K562 (cell line): ENCODE data around the gene FDX1. TPM values are rescaled to one million over a fixed set of nuclear protein-coding genes. Genes with fewer than 3 reads are reported as not detected.
A peak's percentile ranks its signal among the peaks of the same experiment; 100 is the strongest.

ENCODE experiments used
- CHAMP1 ChIP-seq: fragments of 450-650 bp; IDR thresholded peaks from 2 replicates; pipeline ENCODE4 v1.6.1; 2016; ENCODE audit warnings: mild to moderate bottlenecking
- DMBX1 ChIP-seq: fragments of 250-450 bp; sonication (Bioruptor Pico); IDR thresholded peaks from 2 replicates; pipeline ENCODE4 v1.8.0; 2022; ENCODE audit warnings: inconsistent platforms, mild to moderate bottlenecking, moderate library complexity, borderline replicate concordance
- EP300 ChIP-seq: IDR thresholded peaks from 2 replicates; pipeline ENCODE4 v1.6.1; 2012; ENCODE audit warnings: low read length, improper control_type of control experiment
- EP400 ChIP-seq: fragments of 450-650 bp; IDR thresholded peaks from 2 replicates; pipeline ENCODE4 v1.6.1; 2017; ENCODE audit warnings: antibody characterized with exemption, mild to moderate bottlenecking, moderate library complexity
- FOSL1 ChIP-seq: fragments of 200-800 bp; sonication (Bioruptor generic); conservative IDR thresholded peaks from 2 replicates; pipeline ENCODE4 v1.6.1; 2016; ENCODE audit warnings: missing genetic modification characterization, missing compliant biosample characterization
- KAT7 ChIP-seq: sonication (generic); formaldehyde crosslinking; IDR thresholded peaks from 2 replicates; pipeline ENCODE4 v1.8.0; 2022; ENCODE audit warnings: missing genetic modification reagents, mild to moderate bottlenecking, borderline replicate concordance
- LCOR ChIP-seq: sonication (generic); formaldehyde crosslinking; IDR thresholded peaks from 2 replicates; pipeline ENCODE4 v1.8.0; 2022; ENCODE audit warnings: mild to moderate bottlenecking, missing genetic modification reagents
- NR2F6 ChIP-seq: fragments of 450-650 bp; formaldehyde crosslinking; IDR thresholded peaks from 2 replicates; pipeline ENCODE4 v1.4.0; 2020; ENCODE audit warnings: mild to moderate bottlenecking
- PHF20 ChIP-seq: fragments of 450-650 bp; IDR thresholded peaks from 2 replicates; pipeline ENCODE4 v1.6.1; 2018; ENCODE audit not compliant: partially characterized antibody
- POLR2B ChIP-seq: fragments of 450-650 bp; IDR thresholded peaks from 2 replicates; pipeline ENCODE4 v1.6.1; 2018; ENCODE audit warnings: low read depth; ENCODE audit not compliant: partially characterized antibody
- PRMT5 ChIP-seq: sonication (generic); formaldehyde crosslinking; IDR thresholded peaks from 2 replicates; pipeline ENCODE4 v1.5.0; 2020; ENCODE audit warnings: missing genetic modification reagents
- SIN3A ChIP-seq, 2 experiments: fragments of 150-350 bp in 1 of 2; IDR thresholded peaks; 2 replicates each; pipeline ENCODE4 v1.6.1; 2011 to 2016; ENCODE audit warnings: borderline replicate concordance in 2 of 2, low read depth in 2 of 2, low read length in 2 of 2, mild to moderate bottlenecking in 2 of 2, moderate library complexity in 2 of 2; ENCODE audit not compliant: control insufficient read depth in 1 of 2
- SIN3B ChIP-seq: fragments of 450-650 bp; IDR thresholded peaks from 2 replicates; pipeline ENCODE4 v1.6.1; 2017; ENCODE audit warnings: low read depth, mild to moderate bottlenecking, moderate library complexity
- TCFL5 ChIP-seq: fragments of 250-450 bp; sonication (Bioruptor Pico); conservative IDR thresholded peaks from 2 replicates; pipeline ENCODE4 v1.6.1; 2021; ENCODE audit warnings: mild to moderate bottlenecking, moderate library complexity, matching md5 sums
- TRIM24 ChIP-seq, 2 experiments: fragments of 450-650 bp; IDR thresholded peaks; 2 replicates each; pipeline ENCODE4 v1.6.1; 2016
- TRIM28 ChIP-seq: fragments of 450-650 bp; IDR thresholded peaks from 2 replicates; pipeline ENCODE4 v1.6.1; 2017
- XRCC5 ChIP-seq: fragments of 200-400 bp; formaldehyde crosslinking; IDR thresholded peaks from 2 replicates; pipeline ENCODE4 v1.6.1; 2017; ENCODE audit warnings: low read depth, mild to moderate bottlenecking, low read length
- ZBTB34 ChIP-seq: fragments of 250-450 bp; sonication (Bioruptor Pico); IDR thresholded peaks from 2 replicates; pipeline ENCODE4 v1.8.0; 2021; ENCODE audit warnings: mild to moderate bottlenecking, moderate library complexity
- ZFPM2 ChIP-seq: fragments of 250-450 bp; sonication (Bioruptor Pico); IDR thresholded peaks from 2 replicates; pipeline ENCODE4 v1.5.1; 2022; ENCODE audit warnings: mild to moderate bottlenecking
- ZNF133 ChIP-seq: fragments of 250-450 bp; sonication (Bioruptor Pico); IDR thresholded peaks from 2 replicates; pipeline ENCODE4 v1.4.0; 2020; ENCODE audit warnings: mild to moderate bottlenecking
- polyA plus RNA-seq, 8 experiments: library from polyadenylated mRNA; depleted of rRNA in 4 of 8; stranded (reverse) in 5 of 8; unstranded in 3 of 8; fragments of >200 nt; fragmentation: Nextera tagmentation in 2 of 8; fragmentation: Illumina TruSeq in 1 of 8; extraction: Ambion mirVana in 2 of 8; extraction: Trizol in 1 of 8; gene quantifications; 2 replicates each; pipeline versions ENCODE4 v1.2.1 to v1.2.3, GENCODE V29; 2011 to 2014; ENCODE audit warnings: inconsistent platforms in 1 of 8, missing spikeins in 1 of 8
- total RNA-seq, 7 experiments: library from RNA; depleted of rRNA in 6 of 7; stranded (reverse); fragments of >200 nt in 6 of 7; fragmentation: Illumina TruSeq in 2 of 7; extraction: Trizol in 2 of 7; gene quantifications; 2 replicates each; pipeline versions ENCODE4 v1.2.1 to v1.2.3, GENCODE V29; 2011 to 2021; ENCODE audit warnings: low replicate concordance in 1 of 7
- TF ChIP-seq, protein P1 (sequence below): fragments of 450-650 bp; IDR thresholded peaks from 2 replicates; pipeline ENCODE4 v1.6.1; 2017; ENCODE audit warnings: antibody characterized with exemption, mild to moderate bottlenecking

FDX1 gene
- total and polyA plus RNA-seq, 9 of the 15 experiments (the other 6 are each of a cell fraction or from before 2014, with no cell fraction given), result 6.4 to 14.3 (median 11.4) TPM

GRCh38 chr11:110435780-110436717 lies 6.3 kb downstream of the FDX1 start (continued):
- TF ChIP-seq, protein P1, sequence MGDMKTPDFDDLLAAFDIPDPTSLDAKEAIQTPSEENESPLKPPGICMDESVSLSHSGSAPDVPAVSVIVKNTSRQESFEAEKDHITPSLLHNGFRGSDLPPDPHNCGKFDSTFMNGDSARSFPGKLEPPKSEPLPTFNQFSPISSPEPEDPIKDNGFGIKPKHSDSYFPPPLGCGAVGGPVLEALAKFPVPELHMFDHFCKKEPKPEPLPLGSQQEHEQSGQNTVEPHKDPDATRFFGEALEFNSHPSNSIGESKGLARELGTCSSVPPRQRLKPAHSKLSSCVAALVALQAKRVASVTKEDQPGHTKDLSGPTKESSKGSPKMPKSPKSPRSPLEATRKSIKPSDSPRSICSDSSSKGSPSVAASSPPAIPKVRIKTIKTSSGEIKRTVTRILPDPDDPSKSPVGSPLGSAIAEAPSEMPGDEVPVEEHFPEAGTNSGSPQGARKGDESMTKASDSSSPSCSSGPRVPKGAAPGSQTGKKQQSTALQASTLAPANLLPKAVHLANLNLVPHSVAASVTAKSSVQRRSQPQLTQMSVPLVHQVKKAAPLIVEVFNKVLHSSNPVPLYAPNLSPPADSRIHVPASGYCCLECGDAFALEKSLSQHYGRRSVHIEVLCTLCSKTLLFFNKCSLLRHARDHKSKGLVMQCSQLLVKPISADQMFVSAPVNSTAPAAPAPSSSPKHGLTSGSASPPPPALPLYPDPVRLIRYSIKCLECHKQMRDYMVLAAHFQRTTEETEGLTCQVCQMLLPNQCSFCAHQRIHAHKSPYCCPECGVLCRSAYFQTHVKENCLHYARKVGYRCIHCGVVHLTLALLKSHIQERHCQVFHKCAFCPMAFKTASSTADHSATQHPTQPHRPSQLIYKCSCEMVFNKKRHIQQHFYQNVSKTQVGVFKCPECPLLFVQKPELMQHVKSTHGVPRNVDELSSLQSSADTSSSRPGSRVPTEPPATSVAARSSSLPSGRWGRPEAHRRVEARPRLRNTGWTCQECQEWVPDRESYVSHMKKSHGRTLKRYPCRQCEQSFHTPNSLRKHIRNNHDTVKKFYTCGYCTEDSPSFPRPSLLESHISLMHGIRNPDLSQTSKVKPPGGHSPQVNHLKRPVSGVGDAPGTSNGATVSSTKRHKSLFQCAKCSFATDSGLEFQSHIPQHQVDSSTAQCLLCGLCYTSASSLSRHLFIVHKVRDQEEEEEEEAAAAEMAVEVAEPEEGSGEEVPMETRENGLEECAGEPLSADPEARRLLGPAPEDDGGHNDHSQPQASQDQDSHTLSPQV, result peak; percentile 61
- TF ChIP-seq FOSL1 (tag) (0 out of 2 replicates have a peak, but pooled peaks have one; percentile 3), ZFPM2 (CRISPR knock-in tag) (no peak), TCFL5 (CRISPR knock-in tag) (no peak), SIN3B (no peak), XRCC5 (no peak), EP400 (peak; percentile 29; the same call in 1 of the 2 replicates), SIN3A (IDR thresholded peaks at IDR 0.05; ENCODE audit: borderline replicate concordance in 2 of 2, control insufficient read depth in 1 of 2, low read depth in 2 of 2, low read length in 2 of 2) (peak in 1 of 2 experiments; percentile 52; a peak in 1 of 4 replicates), PHF20 (no peak), CHAMP1 (no peak), PRMT5 (CRISPR knock-in tag) (no peak), TRIM28 (no peak), KAT7 (CRISPR knock-in tag) (no peak), TRIM24 (IDR thresholded peaks at IDR 0.05) (no peak), LCOR (no peak), EP300 (peak; percentile 82; the same call in 1 of the 2 replicates), POLR2B (no peak), ZBTB34 (no peak), DMBX1 (CRISPR knock-in tag) (no peak), ZNF133 (CRISPR knock-in tag) (no peak), NR2F6 (CRISPR knock-in tag) (no peak)
